HEK293 (cell line): ENCODE data around the gene MYH6.

Source experiments
- HOXA7 ChIP-seq: sonication (generic); formaldehyde crosslinking; IDR thresholded peaks from 2 replicates; pipeline ENCODE4 v1.8.1; 2022; ENCODE audit warnings: missing genetic modification reagents, borderline replicate concordance
- ZNF366 ChIP-seq: fragments of 450-650 bp; formaldehyde crosslinking; conservative IDR thresholded peaks from 2 replicates; pipeline ENCODE4 v1.5.1; 2016; ENCODE audit warnings: missing biosample characterization, missing genetic modification characterization
- ZNF514 ChIP-seq: fragments of 450-650 bp; formaldehyde crosslinking; IDR thresholded peaks from 2 replicates; pipeline ENCODE4 v1.5.1; 2016; ENCODE audit warnings: missing biosample characterization, missing genetic modification characterization
- ZNF555 ChIP-seq: fragments of 450-650 bp; formaldehyde crosslinking; conservative IDR thresholded peaks from 2 replicates; pipeline ENCODE4 v1.5.1; 2017; ENCODE audit warnings: missing biosample characterization, mild to moderate bottlenecking, missing genetic modification characterization, inconsistent platforms
- ZXDB ChIP-seq: fragments of 450-650 bp; formaldehyde crosslinking; IDR thresholded peaks from 2 replicates; pipeline ENCODE4 v1.5.1; 2016; ENCODE audit warnings: missing biosample characterization, missing genetic modification characterization
- TF ChIP-seq, protein P1 (sequence below): fragments of 450-650 bp; formaldehyde crosslinking; IDR thresholded peaks from 2 replicates; pipeline ENCODE4 v1.5.1; 2016; ENCODE audit warnings: missing biosample characterization, missing genetic modification characterization
- TF ChIP-seq, protein P2 (sequence below): fragments of 450-650 bp; formaldehyde crosslinking; IDR thresholded peaks from 2 replicates; pipeline ENCODE4 v1.5.1; 2017; ENCODE audit warnings: missing biosample characterization, missing genetic modification characterization

DNA sequence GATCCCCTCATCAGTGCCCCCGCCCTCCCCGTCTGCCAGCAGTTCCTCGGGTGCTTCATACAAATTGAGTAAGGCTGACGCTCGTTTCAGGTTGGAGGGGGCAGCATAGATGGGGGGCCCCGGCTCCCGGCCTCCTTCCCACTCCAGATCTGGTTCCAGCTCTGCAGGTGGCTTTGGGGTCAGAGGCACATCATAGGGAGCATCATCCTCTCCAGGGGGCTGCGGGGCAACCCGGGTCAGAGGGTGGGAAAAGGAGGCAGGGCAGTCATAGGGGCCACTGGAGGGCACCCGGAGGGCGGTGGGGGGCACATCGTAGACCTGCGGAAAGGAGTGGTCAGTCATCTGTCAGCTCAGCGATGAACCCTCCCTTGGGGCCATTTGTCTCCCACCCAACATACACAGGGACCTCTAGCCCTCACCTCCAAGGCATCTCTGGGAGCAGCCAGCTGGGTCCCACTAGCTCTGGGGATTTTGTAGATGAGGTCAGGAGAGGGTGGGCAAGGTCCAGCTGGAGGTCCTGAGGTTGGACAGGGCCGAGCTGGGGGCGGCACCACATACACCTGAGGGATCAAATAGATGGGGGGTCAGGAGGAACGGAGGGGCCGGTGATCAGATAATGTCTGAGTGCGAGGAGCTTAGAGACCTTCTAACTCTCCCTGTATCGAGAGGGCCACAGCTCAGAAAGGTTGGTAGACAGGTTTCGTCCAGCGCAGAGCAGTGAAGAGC, 48.2 kb downstream of the MYH6 start:
- TF ChIP-seq, protein P1, sequence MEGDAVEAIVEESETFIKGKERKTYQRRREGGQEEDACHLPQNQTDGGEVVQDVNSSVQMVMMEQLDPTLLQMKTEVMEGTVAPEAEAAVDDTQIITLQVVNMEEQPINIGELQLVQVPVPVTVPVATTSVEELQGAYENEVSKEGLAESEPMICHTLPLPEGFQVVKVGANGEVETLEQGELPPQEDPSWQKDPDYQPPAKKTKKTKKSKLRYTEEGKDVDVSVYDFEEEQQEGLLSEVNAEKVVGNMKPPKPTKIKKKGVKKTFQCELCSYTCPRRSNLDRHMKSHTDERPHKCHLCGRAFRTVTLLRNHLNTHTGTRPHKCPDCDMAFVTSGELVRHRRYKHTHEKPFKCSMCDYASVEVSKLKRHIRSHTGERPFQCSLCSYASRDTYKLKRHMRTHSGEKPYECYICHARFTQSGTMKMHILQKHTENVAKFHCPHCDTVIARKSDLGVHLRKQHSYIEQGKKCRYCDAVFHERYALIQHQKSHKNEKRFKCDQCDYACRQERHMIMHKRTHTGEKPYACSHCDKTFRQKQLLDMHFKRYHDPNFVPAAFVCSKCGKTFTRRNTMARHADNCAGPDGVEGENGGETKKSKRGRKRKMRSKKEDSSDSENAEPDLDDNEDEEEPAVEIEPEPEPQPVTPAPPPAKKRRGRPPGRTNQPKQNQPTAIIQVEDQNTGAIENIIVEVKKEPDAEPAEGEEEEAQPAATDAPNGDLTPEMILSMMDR (tag by site-specific recombination), result no peak
- TF ChIP-seq ZNF514 (tag by site-specific recombination), result no peak
- TF ChIP-seq ZXDB (tag by site-specific recombination), result no peak
- TF ChIP-seq ZNF555 (tag by site-specific recombination), result no peak
- TF ChIP-seq, protein P2, sequence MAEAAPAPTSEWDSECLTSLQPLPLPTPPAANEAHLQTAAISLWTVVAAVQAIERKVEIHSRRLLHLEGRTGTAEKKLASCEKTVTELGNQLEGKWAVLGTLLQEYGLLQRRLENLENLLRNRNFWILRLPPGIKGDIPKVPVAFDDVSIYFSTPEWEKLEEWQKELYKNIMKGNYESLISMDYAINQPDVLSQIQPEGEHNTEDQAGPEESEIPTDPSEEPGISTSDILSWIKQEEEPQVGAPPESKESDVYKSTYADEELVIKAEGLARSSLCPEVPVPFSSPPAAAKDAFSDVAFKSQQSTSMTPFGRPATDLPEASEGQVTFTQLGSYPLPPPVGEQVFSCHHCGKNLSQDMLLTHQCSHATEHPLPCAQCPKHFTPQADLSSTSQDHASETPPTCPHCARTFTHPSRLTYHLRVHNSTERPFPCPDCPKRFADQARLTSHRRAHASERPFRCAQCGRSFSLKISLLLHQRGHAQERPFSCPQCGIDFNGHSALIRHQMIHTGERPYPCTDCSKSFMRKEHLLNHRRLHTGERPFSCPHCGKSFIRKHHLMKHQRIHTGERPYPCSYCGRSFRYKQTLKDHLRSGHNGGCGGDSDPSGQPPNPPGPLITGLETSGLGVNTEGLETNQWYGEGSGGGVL, result no peak
- no peak for TF ChIP-seq ZNF366 (tag by site-specific recombination)
- no peak for TF ChIP-seq HOXA7 (CRISPR knock-in tag)
